K562 (cell line): Measurements from ENCODE around the gene LATS1. TPM values are rescaled to one million over a fixed set of nuclear protein-coding genes. Genes with fewer than 3 reads are reported as not detected.

Experiments used
- CHD4 ChIP-seq: fragments of 200-600 bp; sonication (generic); IDR thresholded peaks from 3 replicates; pipeline ENCODE4 v1.6.1; 2012; ENCODE audit warnings: low read depth, mild to moderate bottlenecking, mixed read lengths, low read length, inconsistent platforms; ENCODE audit not compliant: insufficient read depth, insufficient replicate concordance, poor library complexity, severe bottlenecking
- KDM4B ChIP-seq, 2 experiments: fragments of 450-650 bp in 1 of 2; sonication (generic) in 1 of 2; IDR thresholded peaks; 2 replicates each; pipeline ENCODE4 v1.6.1; 2016 to 2017; ENCODE audit warnings: borderline replicate concordance in 2 of 2, antibody characterized with exemption in 1 of 2, low read depth in 1 of 2, mild to moderate bottlenecking in 1 of 2
- MECOM ChIP-seq: fragments of 250-450 bp; sonication (Bioruptor Pico); IDR thresholded peaks from 2 replicates; pipeline ENCODE4 v1.8.0; 2022; ENCODE audit warnings: inconsistent platforms
- MEF2A ChIP-seq: IDR thresholded peaks from 2 replicates; pipeline ENCODE4 v1.6.1; 2011; ENCODE audit warnings: low read depth, mild to moderate bottlenecking, low read length, moderate library complexity; ENCODE audit not compliant: control insufficient read depth
- NCOA4 ChIP-seq: fragments of 450-650 bp; IDR thresholded peaks from 2 replicates; pipeline ENCODE4 v1.6.1; 2018; ENCODE audit warnings: mild to moderate bottlenecking; ENCODE audit not compliant: partially characterized antibody
- PTTG1 ChIP-seq: fragments of 450-650 bp; IDR thresholded peaks from 2 replicates; pipeline ENCODE4 v1.6.1; 2016; ENCODE audit warnings: low read depth, mild to moderate bottlenecking, missing genetic modification characterization, missing compliant biosample characterization
- RBM22 ChIP-seq: fragments of 200-400 bp; formaldehyde crosslinking; IDR thresholded peaks from 2 replicates; pipeline ENCODE4 v1.6.1; 2018; ENCODE audit warnings: low read length, low read depth; ENCODE audit not compliant: poor library complexity, severe bottlenecking
- SAP30 ChIP-seq: fragments of 200-600 bp; sonication (generic); IDR thresholded peaks from 2 replicates; pipeline ENCODE4 v1.6.1; 2012; ENCODE audit warnings: borderline replicate concordance, low read depth, mild to moderate bottlenecking, moderate library complexity, low read length, control low read depth, inconsistent platforms; ENCODE audit not compliant: insufficient read depth, poor library complexity, severe bottlenecking
- SMARCA4 ChIP-seq: fragments of 450-650 bp; IDR thresholded peaks from 2 replicates; pipeline ENCODE4 v1.6.1; 2016
- ZC3H4 ChIP-seq: sonication (generic); formaldehyde crosslinking; IDR thresholded peaks from 2 replicates; pipeline ENCODE4 v1.9.0; 2021; ENCODE audit warnings: missing genetic modification reagents, borderline replicate concordance
- ZEB2 ChIP-seq: fragments of 450-650 bp; IDR thresholded peaks from 2 replicates; pipeline ENCODE4 v1.6.1; 2016
- ZNF316 ChIP-seq: fragments of 450-650 bp; IDR thresholded peaks from 2 replicates; pipeline ENCODE4 v1.6.1; 2016
- polyA plus RNA-seq, 8 experiments: library from polyadenylated mRNA; depleted of rRNA in 4 of 8; stranded (reverse) in 5 of 8; unstranded in 3 of 8; fragments of >200 nt; fragmentation: Nextera tagmentation in 2 of 8; fragmentation: Illumina TruSeq in 1 of 8; extraction: Ambion mirVana in 2 of 8; extraction: Trizol in 1 of 8; gene quantifications; 2 replicates each; pipeline versions ENCODE4 v1.2.1 to v1.2.3, GENCODE V29; 2011 to 2014; ENCODE audit warnings: inconsistent platforms in 1 of 8, missing spikeins in 1 of 8
- total RNA-seq, 7 experiments: library from RNA; depleted of rRNA in 6 of 7; stranded (reverse); fragments of >200 nt in 6 of 7; fragmentation: Illumina TruSeq in 2 of 7; extraction: Trizol in 2 of 7; gene quantifications; 2 replicates each; pipeline versions ENCODE4 v1.2.1 to v1.2.3, GENCODE V29; 2011 to 2021; ENCODE audit warnings: low replicate concordance in 1 of 7
- TF ChIP-seq, protein P1 (sequence below): fragments of 450-650 bp; IDR thresholded peaks from 2 replicates; pipeline ENCODE4 v1.6.1; 2016; ENCODE audit warnings: low read depth, mild to moderate bottlenecking, moderate library complexity
- TF ChIP-seq, protein P2 (sequence below): IDR thresholded peaks from 3 replicates; pipeline ENCODE4 v1.6.1; 2011; ENCODE audit warnings: borderline replicate concordance, mild to moderate bottlenecking; ENCODE audit not compliant: insufficient read length, insufficient read depth
- TF ChIP-seq, protein P3 (sequence below): fragments of 150-350 bp; conservative IDR thresholded peaks from 2 replicates; pipeline ENCODE4 v1.6.1; 2014; ENCODE audit warnings: low read length
- TF ChIP-seq, protein P4 (sequence below): fragments of 450-650 bp; IDR thresholded peaks from 2 replicates; pipeline ENCODE4 v1.6.1; 2014; ENCODE audit warnings: low read depth, mild to moderate bottlenecking, moderate library complexity, borderline replicate concordance

The LATS1 gene
- total and polyA plus RNA-seq, 9 of the 15 experiments (the other 6 are each of a cell fraction or from before 2014, with no cell fraction given): 5.0 to 36.3 (median 18.4) TPM

DNA sequence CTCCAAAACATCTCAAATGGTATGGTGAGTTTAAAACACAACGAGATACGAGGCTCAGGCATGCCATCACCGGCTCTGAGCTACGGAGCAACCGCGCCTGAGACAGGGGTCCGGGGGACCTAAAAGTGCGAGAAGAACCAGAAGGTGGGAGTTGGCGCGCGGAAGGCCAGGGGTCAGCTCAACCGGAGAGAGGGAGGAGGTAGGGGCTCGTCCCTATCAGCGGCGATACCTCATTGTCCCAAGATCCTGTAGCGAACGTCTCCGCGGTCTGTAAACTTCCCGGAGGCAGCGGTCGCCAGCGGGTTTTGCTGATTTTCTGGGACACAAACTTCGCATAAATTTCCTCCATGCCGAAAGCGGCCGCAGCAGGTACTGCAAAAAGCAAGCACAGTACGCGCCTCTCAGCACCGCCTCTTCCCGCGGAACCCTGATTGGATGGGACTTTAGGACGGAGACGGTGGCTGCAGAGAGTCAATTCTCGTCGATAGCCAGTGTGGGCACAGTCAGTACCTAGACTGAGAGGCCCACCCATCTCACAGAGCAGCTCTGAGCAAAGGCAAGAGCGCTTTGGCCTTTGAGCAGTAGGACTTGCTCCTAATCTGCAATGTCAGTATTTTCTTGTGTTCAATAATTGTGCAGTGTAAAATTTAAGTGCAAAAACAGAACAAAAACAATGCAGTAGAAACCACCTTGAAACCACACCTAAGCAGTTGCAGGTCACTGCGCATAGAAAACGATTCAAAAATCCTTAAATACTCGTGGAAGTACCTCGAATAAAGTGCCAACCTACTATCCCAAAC, 28.4 kb upstream of the LATS1 start, which contains the start of gene NUP43 (continued):
- TF ChIP-seq, protein P1, sequence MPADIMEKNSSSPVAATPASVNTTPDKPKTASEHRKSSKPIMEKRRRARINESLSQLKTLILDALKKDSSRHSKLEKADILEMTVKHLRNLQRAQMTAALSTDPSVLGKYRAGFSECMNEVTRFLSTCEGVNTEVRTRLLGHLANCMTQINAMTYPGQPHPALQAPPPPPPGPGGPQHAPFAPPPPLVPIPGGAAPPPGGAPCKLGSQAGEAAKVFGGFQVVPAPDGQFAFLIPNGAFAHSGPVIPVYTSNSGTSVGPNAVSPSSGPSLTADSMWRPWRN: no peak; the same call in 1 of the 2 replicates
- TF ChIP-seq RBM22: no peak
- TF ChIP-seq KDM4B (IDR thresholded peaks at IDR 0.05; ENCODE audit: borderline replicate concordance in 2 of 2, low read depth in 1 of 2): peak in 1 of 2 experiments; percentile 79; a peak in 1 of 4 replicates
- TF ChIP-seq, protein P2, sequence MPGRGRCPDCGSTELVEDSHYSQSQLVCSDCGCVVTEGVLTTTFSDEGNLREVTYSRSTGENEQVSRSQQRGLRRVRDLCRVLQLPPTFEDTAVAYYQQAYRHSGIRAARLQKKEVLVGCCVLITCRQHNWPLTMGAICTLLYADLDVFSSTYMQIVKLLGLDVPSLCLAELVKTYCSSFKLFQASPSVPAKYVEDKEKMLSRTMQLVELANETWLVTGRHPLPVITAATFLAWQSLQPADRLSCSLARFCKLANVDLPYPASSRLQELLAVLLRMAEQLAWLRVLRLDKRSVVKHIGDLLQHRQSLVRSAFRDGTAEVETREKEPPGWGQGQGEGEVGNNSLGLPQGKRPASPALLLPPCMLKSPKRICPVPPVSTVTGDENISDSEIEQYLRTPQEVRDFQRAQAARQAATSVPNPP: no peak
- no peak for TF ChIP-seq MECOM (CRISPR knock-in tag)
- TF ChIP-seq, protein P3, sequence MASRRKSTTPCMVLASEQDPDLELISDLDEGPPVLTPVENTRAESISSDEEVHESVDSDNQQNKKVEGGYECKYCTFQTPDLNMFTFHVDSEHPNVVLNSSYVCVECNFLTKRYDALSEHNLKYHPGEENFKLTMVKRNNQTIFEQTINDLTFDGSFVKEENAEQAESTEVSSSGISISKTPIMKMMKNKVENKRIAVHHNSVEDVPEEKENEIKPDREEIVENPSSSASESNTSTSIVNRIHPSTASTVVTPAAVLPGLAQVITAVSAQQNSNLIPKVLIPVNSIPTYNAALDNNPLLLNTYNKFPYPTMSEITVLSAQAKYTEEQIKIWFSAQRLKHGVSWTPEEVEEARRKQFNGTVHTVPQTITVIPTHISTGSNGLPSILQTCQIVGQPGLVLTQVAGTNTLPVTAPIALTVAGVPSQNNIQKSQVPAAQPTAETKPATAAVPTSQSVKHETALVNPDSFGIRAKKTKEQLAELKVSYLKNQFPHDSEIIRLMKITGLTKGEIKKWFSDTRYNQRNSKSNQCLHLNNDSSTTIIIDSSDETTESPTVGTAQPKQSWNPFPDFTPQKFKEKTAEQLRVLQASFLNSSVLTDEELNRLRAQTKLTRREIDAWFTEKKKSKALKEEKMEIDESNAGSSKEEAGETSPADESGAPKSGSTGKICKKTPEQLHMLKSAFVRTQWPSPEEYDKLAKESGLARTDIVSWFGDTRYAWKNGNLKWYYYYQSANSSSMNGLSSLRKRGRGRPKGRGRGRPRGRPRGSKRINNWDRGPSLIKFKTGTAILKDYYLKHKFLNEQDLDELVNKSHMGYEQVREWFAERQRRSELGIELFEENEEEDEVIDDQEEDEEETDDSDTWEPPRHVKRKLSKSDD: no peak
- 0 out of 2 replicates have a peak, but pooled peaks have one; percentile 37 for TF ChIP-seq SMARCA4
- TF ChIP-seq NCOA4: no peak
- no peak for TF ChIP-seq ZEB2
- TF ChIP-seq SAP30: no peak
- no peak for TF ChIP-seq ZC3H4 (CRISPR knock-in tag)
- TF ChIP-seq PTTG1 (tag): no peak
- no peak for TF ChIP-seq CHD4
- peak; percentile 92 for TF ChIP-seq ZNF316
- no peak for TF ChIP-seq MEF2A
- TF ChIP-seq, protein P4, sequence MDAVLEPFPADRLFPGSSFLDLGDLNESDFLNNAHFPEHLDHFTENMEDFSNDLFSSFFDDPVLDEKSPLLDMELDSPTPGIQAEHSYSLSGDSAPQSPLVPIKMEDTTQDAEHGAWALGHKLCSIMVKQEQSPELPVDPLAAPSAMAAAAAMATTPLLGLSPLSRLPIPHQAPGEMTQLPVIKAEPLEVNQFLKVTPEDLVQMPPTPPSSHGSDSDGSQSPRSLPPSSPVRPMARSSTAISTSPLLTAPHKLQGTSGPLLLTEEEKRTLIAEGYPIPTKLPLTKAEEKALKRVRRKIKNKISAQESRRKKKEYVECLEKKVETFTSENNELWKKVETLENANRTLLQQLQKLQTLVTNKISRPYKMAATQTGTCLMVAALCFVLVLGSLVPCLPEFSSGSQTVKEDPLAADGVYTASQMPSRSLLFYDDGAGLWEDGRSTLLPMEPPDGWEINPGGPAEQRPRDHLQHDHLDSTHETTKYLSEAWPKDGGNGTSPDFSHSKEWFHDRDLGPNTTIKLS: peak; percentile 60; the same call in 1 of the 2 replicates
